Epithelial cell of proximal tubule (primary cell): ENCODE data around the gene FBLN2. TPM values are rescaled to one million over a fixed set of nuclear protein-coding genes. Genes with fewer than 3 reads are reported as not detected.

Experiments
- DNase-seq: peaks from one replicate; pipeline ENCODE4 v3.0.0-alpha.2; 2011; ENCODE audit warnings: low read depth
- H3K4me3 ChIP-seq: 2 replicates; pipeline ENCODE4 v1.5.1; 2011; ENCODE audit warnings: low read depth, mild to moderate bottlenecking, low read length
- CTCF ChIP-seq: conservative IDR thresholded peaks from 2 replicates; pipeline ENCODE4 v1.5.1; 2012; ENCODE audit warnings: low read depth, mild to moderate bottlenecking, low read length
- total RNA-seq: library from RNA; depleted of rRNA; stranded (reverse); fragments of >200 nt; gene quantifications from 2 replicates; pipeline ENCODE4 v1.2.3, GENCODE V29; 2015

FBLN2 gene
- total RNA-seq, 1 donor from 2014 or later, result 1.1 TPM

- TF ChIP-seq CTCF, result no peak
- no peak for DNase-seq
- no peak overlapping the region for H3K4me3 ChIP-seq
These were observed 34.1 kb upstream of the FBLN2 start for GRCh38 chr3:13514639-13515435.

- no peak for DNase-seq
- TF ChIP-seq CTCF, result no peak
- H3K4me3 ChIP-seq, result no peak overlapping the region
These were observed 32.9 kb upstream of the FBLN2 start for GRCh38 chr3:13515786-13516759.

- no peak for TF ChIP-seq CTCF
- no peak overlapping the region for H3K4me3 ChIP-seq
- no peak for DNase-seq
These were observed 32.2 kb upstream of the FBLN2 start for GRCh38 chr3:13516760-13517135.

GRCh38 chr3:13517253-13517977, 31.5 kb upstream of the FBLN2 start:
- DNase-seq, result no peak
- H3K4me3 ChIP-seq, result no peak overlapping the region
- no peak for TF ChIP-seq CTCF

- DNase-seq, result no peak
- TF ChIP-seq CTCF, result no peak
- no peak overlapping the region for H3K4me3 ChIP-seq
These were observed 30.4 kb upstream of the FBLN2 start for GRCh38 chr3:13518516-13518953.

GRCh38 chr3:13519006-13519791, 29.7 kb upstream of the FBLN2 start:
- TF ChIP-seq CTCF, result no peak
- DNase-seq, result no peak

More at GRCh38 chr3:13519006-13519791, 29.7 kb upstream of the FBLN2 start:
- H3K4me3 ChIP-seq, result no peak overlapping the region
